ENCODE data around the gene NR3C1. TPM values are rescaled to one million over a fixed set of nuclear protein-coding genes. Genes with fewer than 3 reads are reported as not detected.

Gene NR3C1
- total and polyA plus RNA-seq, 2 of the 4 experiments (the other 2 are of a cell fraction): 13.7 to 77.4 TPM

DNA sequence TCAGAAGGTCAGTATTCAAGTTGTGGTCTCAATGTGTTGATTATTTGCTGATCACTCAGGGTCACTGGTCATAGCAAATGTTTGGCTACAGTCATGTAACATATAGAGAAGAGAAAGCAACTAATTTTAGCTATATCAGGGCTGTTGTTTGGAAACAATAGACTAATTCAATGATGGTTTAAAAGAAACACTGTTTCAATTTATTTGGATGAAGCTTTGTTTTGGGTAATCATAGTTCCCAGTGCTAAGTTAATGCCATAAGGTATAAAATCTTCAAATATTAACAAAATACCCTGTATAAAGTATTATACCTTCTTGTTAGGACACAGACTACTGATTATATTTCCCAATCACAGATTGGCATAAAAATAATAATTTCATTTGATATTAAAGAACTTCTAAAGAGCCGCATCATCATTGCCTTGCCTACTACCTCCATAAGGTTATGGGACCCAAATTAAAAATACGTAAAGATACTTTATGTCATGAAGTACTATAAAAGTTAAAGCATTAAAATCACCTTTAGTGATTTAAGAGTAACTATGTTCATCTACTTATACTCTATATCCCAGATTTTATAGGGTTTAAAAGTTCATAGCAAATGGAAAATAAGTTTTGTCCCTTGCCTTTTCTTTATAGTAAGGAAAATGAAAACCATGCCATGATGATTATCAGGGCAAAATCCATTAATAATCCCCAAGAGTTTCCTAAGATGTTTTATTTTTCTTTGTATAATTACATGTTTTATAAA is 6.0 kb downstream of the NR3C1 start (continued):
- TF ChIP-seq CTCF (conservative IDR thresholded peaks at IDR 0.05; ENCODE audit: low read depth, low read length): no peak

DNA sequence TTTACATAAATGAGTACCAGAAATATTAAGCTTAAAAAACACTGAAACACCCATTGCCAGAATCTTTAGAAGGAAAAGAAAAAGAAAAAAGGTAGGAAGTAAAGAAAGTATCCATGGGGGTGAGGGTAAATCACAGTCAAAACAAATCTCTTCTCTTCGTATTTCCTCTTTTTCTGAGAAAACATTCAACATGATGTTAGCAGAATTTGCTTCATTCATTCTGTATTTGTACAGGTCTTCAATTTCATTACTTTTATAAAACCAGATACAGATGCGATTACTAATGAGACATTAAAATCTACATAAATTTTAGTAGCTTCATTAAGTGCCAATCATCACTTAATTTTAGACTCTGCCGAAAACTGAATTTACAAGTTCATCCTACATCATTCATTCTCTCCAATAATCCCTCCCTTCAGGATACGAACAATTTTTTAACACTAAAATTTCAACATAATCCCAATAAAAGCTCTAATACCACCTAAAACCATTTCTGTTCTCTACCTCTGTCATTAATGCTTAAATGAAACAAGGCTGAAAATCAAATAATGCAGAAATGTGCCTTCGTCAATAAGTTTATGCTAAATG is 7.0 kb downstream of the NR3C1 start:
- POLR2A ChIA-PET (ENCODE audit: unreplicated experiment): no interaction called here
- Histone ChIP-seq H3K36me3 (ENCODE audit: control insufficient read depth, insufficient read depth, low read length) (peaks cover 9% of the 10 kb centered on the region), H3K4ac (ENCODE audit: low read depth, low read length) (no peak overlapping the region), H2AFZ (replicated peaks; ENCODE audit: low read length, poor library complexity) (no peak overlapping the region), H3K9me1 (ENCODE audit: insufficient read depth, low read length) (no peaks in the 10 kb centered on the region), H3K4me2 (ENCODE audit: low read depth, low read length) (peak overlapping the region; percentile 79), H4K91ac (ENCODE audit: insufficient read depth, low read depth, low read length) (no peak overlapping the region), H3K18ac (ENCODE audit: low read depth, low read length) (no peak overlapping the region), H3K14ac (replicated peaks; ENCODE audit: low read depth, low read length) (no peak overlapping the region), H2BK15ac (ENCODE audit: low read depth, low read length) (no peak overlapping the region), H2AK5ac (ENCODE audit: low read depth, low read length) (no peak overlapping the region), H3K27ac (ENCODE audit: insufficient read depth, low read length) (no peak overlapping the region), H3K27me3 (ENCODE audit: control insufficient read depth, insufficient read depth, low read length) (no peaks in the 10 kb centered on the region), H4K5ac (ENCODE audit: low read depth, low read length) (no peak overlapping the region), H3K4me1 (ENCODE audit: control insufficient read depth, insufficient read depth, low read length) (peaks cover 6% of the 10 kb centered on the region), H3K9ac (ENCODE audit: low read depth, low read length) (peak overlapping the region; percentile 60), H2AK9ac (replicated peaks; ENCODE audit: low read depth, low read length, poor library complexity) (no peak overlapping the region), H4K20me1 (ENCODE audit: insufficient read depth, low read length) (peaks cover 57% of the 10 kb centered on the region; the same call in 1 of the 2 replicates), H2BK120ac (ENCODE audit: low read depth, low read length) (no peak overlapping the region), H4K8ac (ENCODE audit: low read depth in 2 of 2, low read length in 2 of 2) (no peak overlapping the region; a peak in 1 of 4 replicates), H3K23ac (ENCODE audit: low read depth, low read length) (no peak overlapping the region), H3K9me3 (ENCODE audit: control insufficient read depth, insufficient read depth, low read length) (no peaks in the 10 kb centered on the region), H3K56ac (ENCODE audit: extremely low read depth, insufficient read depth, low read length) (no peak overlapping the region), H3K79me1 (ENCODE audit: low read depth in 1 of 2, low read length in 2 of 2) (peaks cover 0 to 22% of the 10 kb centered on the region in 2 experiments; a peak in 2 of 4 replicates), H2BK5ac (ENCODE audit: low read depth, low read length, poor library complexity, severe bottlenecking) (no peak overlapping the region), H3K4me3 (ENCODE audit: insufficient read depth, low read depth, low read length) (no peak overlapping the region), H2BK20ac (ENCODE audit: low read depth, low read length) (no peak overlapping the region)
- ATAC-seq (ENCODE audit: low read depth) (no peak), DNase-seq (no peak)
- BruUV-seq (replicated peaks): no TSS peak
- 75 to 100% methylated on average over 1 of the region's 5 CpGs for WGBS, 2 experiments (ENCODE audit: extremely low coverage in 2 of 2, insufficient read length in 1 of 2)
- dilution Hi-C loops (cut with HindIII; ENCODE audit: low sequenced_read_pairs, unreplicated experiment): no loop called here
- in situ Hi-C loops (cut with MboI; ENCODE audit: low sequenced_read_pairs): no loop called here
- intact Hi-C loops (cut with micrococcal nuclease): loop anchor here (5.0 kb wide), 1 partner anchor 39 kb away; no protein-coding TSS in a partner anchor
- CTCF ChIA-PET: interaction anchor here (0.7 to 1.4 kb wide), 4 partner anchors 22 to 474 kb away, joined by 3 to 4 read pairs (median 3); no protein-coding TSS in a partner anchor
- no peak for TF ChIP-seq CHD1 (IDR thresholded peaks at IDR 0.05; ENCODE audit: low read depth, low read length)
- no peak for TF ChIP-seq BHLHE40 (IDR thresholded peaks at IDR 0.05; ENCODE audit: low read depth, low read length)
- TF ChIP-seq NFE2L2 (IDR thresholded peaks at IDR 0.05; ENCODE audit: low read depth, low read length): no peak
- TF ChIP-seq CEBPB (IDR thresholded peaks at IDR 0.05; ENCODE audit: low read depth, low read length): no peak
- TF ChIP-seq RAD21 (IDR thresholded peaks at IDR 0.05; ENCODE audit: low read length): no peak
- no peak for TF ChIP-seq RFX5 (IDR thresholded peaks at IDR 0.05; ENCODE audit: low read depth, low read length)
- no peak for TF ChIP-seq FOS (IDR thresholded peaks at IDR 0.05; ENCODE audit: low read depth, low read length)
- TF ChIP-seq RCOR1 (IDR thresholded peaks at IDR 0.05; ENCODE audit: insufficient replicate concordance, low read length): no peak
- TF ChIP-seq MXI1 (IDR thresholded peaks at IDR 0.05; ENCODE audit: borderline replicate concordance, low read depth, low read length): no peak
- TF ChIP-seq ELK1 (IDR thresholded peaks at IDR 0.05; ENCODE audit: borderline replicate concordance, low read depth, low read length): no peak
